Body of pancreas (tissue), 4 donors: ENCODE measurements around the gene MYH14.

Experiments used
- CTCF ChIP-seq, 7 experiments: fragments of 450-650 bp in 4 of 7; fragments of 200-600 bp in 3 of 7; sonication (generic) in 3 of 7; IDR thresholded peaks; one replicate each; pipeline ENCODE4 v1.5.1; 2016 to 2019; ENCODE audit warnings: antibody characterized with exemption in 7 of 7
- POLR2A ChIP-seq, 3 donors: fragments of 450-650 bp; IDR thresholded peaks; one replicate each; pipeline ENCODE4 v1.6.1; 2016; ENCODE audit warnings: antibody characterized with exemption in 3 of 3, mild to moderate bottlenecking in 2 of 3

GRCh38 chr19:50341091-50341564 lies 137.7 kb downstream of the MYH14 start:
- no peak for TF ChIP-seq CTCF (IDR thresholded peaks at IDR 0.05)
- no peak for TF ChIP-seq POLR2A (IDR thresholded peaks at IDR 0.05)
